Uterus (tissue), 2 donors: ENCODE results near the gene CNTNAP1.
A peak's percentile ranks its signal among the peaks of the same experiment; 100 is the strongest.

Experiments used
- CTCF ChIP-seq, 4 experiments: fragments of 200-600 bp in 2 of 4; fragments of 450-650 bp in 2 of 4; sonication (generic) in 2 of 4; IDR thresholded peaks; one replicate each; pipeline ENCODE4 v1.5.1; 2016 to 2019; ENCODE audit warnings: antibody characterized with exemption in 4 of 4, mild to moderate bottlenecking in 2 of 4, moderate library complexity in 1 of 4
- POLR2A ChIP-seq, 2 donors: fragments of 450-650 bp; IDR thresholded peaks; one replicate each; pipeline ENCODE4 v1.6.1; 2016; ENCODE audit warnings: antibody characterized with exemption in 2 of 2, mild to moderate bottlenecking in 1 of 2, moderate library complexity in 1 of 2

GRCh38 chr17:42677921-42678781 lies 4.2 kb upstream of the CNTNAP1 start:
- peak in 1 of 4 experiments; percentile 23 for TF ChIP-seq CTCF (IDR thresholded peaks at IDR 0.05)
- TF ChIP-seq POLR2A (IDR thresholded peaks at IDR 0.05): peak in 1 of 2 donors; percentile 55
